ENCODE data around the gene HIGD2A.

HIGD2A gene

DNA sequence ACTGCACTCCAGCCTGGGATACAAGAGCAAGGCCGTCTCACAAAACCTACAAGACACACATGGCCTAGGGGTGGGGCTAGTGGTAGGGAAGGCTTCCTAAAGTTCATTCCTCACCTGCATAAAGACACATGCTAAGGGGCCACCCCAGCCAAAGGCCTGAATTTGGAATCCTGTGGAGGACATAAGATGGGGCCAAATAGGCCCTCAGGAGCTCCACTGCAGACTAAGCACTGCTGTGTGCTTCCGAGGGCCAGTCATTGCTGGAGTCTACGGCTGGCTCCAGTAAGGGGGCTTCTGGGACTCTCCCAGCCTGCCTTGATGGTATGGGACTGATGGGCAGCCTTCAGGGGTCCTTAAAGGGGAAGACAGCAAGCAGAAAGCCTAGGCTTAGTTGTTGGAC lies 5.8 kb upstream of the HIGD2A start:
- TF ChIP-seq ZFX (IDR thresholded peaks at IDR 0.05), result no peak
- TF ChIP-seq, protein P1, sequence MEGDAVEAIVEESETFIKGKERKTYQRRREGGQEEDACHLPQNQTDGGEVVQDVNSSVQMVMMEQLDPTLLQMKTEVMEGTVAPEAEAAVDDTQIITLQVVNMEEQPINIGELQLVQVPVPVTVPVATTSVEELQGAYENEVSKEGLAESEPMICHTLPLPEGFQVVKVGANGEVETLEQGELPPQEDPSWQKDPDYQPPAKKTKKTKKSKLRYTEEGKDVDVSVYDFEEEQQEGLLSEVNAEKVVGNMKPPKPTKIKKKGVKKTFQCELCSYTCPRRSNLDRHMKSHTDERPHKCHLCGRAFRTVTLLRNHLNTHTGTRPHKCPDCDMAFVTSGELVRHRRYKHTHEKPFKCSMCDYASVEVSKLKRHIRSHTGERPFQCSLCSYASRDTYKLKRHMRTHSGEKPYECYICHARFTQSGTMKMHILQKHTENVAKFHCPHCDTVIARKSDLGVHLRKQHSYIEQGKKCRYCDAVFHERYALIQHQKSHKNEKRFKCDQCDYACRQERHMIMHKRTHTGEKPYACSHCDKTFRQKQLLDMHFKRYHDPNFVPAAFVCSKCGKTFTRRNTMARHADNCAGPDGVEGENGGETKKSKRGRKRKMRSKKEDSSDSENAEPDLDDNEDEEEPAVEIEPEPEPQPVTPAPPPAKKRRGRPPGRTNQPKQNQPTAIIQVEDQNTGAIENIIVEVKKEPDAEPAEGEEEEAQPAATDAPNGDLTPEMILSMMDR (conservative IDR thresholded peaks at IDR 0.05), result no peak
- H3K27ac ChIP-seq, result no peak overlapping the region

DNA sequence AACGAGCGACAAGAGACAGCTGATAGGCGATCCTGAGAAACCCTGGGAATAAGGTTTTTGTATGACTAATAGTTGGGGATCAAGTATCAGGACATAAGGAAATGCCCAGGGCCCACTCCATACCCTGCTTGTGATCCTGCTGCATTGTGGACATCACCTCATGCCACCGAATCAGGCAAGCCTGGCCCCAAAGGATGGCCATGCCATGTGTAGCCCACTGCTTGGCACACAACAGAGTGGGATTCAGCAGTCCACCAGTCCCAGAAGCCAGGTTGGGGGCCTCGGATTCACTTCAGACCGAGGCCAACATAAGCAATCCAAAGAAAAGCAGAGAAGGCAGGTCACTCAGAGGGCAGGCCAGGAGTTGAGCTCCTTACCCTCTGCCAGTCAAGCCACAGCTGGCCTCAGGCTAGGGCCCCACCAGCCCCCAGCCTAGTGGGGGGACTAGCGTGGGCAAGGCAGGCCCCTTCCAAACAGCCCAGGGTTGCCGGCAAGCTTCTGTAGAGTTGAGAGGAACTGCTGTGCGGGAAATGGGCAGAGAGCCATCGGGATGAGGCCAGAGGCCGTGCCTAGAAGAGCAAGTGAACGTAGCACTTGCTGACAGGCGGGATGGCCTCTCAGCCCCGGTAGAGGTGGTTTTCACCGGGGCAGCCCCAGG lies 5.2 kb upstream of the HIGD2A start:
- no peak for TF ChIP-seq ZFX (IDR thresholded peaks at IDR 0.05)
- TF ChIP-seq, protein P1 (conservative IDR thresholded peaks at IDR 0.05), result no peak

DNA sequence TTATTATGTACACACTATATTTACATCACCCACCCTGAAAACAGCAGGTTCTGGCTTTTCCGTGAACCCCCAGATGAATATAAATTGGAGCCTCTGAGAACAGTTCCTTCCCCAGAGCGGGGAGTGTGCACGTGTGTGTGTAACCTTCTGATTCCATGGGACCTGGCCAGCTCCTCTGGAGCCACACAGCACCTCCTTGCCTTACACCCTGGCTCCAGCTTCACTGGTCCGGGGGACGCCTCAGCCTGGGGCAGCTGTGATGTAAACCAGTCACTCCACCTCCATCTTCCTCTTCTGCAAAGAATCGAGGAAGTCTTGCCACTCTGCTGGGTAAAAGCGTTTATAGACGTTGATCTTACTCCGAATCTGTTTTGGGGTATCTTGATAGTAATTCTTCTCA lies 4.6 kb upstream of the HIGD2A start:
- H3K27ac ChIP-seq, result no peak overlapping the region
- no peak for TF ChIP-seq ZFX (IDR thresholded peaks at IDR 0.05)
- TF ChIP-seq, protein P1 (conservative IDR thresholded peaks at IDR 0.05), result no peak

More for the DNA sequence above, 5.2 kb upstream of the HIGD2A start:
- no peak overlapping the region for H3K27ac ChIP-seq

DNA sequence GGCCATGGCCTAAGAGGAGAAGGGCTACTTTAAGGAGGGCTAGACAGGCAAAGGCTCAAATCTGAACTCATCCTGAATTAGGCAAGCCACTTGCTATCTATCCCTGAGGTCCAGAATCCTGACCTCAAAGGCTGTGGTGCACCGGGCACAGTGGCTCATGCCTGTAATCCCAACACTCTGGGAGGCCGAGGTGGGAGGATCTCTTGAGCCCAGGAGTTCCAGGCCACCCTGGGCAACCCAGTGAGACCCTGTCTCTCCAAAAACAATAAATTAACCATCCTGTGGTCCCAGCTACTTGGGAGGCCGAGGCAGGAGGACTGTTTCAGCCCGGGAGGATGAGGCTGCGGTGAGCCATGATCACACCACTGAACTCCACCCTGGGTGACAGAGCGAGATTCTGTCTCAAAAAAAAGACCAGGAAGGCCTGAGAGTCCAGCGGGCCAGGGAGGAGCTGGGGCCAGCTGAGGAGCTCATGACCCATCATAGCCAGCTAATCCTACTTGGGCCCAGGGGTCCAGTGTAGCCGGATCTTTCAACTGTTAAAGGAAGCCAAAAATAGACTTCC lies 4.1 kb upstream of the HIGD2A start:
- no peak overlapping the region for H3K27ac ChIP-seq
- TF ChIP-seq, protein P1 (conservative IDR thresholded peaks at IDR 0.05), result no peak
- no peak for TF ChIP-seq ZFX (IDR thresholded peaks at IDR 0.05)

DNA sequence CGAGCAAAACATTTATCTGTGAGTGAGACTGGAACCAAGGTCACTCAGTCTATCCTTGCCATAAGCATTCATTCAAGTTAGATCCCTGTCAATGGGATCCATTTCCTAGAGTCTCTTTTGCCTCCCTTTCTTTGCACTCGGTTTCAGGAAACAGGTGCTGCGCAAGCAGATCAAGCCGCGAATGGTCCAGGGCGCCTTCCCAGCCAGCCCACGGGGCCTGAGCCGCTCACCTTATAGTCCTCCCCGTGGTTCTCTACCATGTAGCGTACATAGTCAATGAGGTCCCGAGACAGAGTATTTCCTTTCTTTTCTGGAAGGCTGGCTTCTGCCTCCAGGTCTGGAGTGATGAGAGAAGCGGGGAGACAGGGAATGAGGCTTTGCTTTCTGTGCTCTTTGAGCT lies 3.6 kb upstream of the HIGD2A start:
- no peak overlapping the region for H3K27ac ChIP-seq
- no peak for TF ChIP-seq ZFX (IDR thresholded peaks at IDR 0.05)
- TF ChIP-seq, protein P1 (conservative IDR thresholded peaks at IDR 0.05), result no peak

DNA sequence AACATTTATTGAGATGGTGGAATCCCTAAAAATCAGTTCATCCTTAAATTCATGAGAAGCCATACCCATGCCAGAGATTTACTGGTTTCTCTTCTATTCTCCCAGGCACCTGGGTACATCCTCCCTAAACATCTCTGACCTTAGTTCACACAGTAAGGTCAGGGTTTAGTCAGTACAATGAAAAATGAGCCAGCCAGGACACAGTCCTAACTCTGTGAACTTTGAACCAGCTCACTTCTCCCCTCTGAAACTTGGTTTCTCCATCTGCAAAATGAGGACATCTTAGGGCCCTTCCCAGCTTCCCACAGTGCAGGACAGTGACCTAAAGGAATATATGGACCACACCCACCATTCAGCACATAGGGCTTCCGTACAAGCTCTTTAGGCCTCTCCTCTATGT lies 2.1 kb upstream of the HIGD2A start:
- TF ChIP-seq ZFX (IDR thresholded peaks at IDR 0.05), result no peak
- TF ChIP-seq, protein P1 (conservative IDR thresholded peaks at IDR 0.05), result no peak
- H3K27ac ChIP-seq, result no peak overlapping the region

DNA sequence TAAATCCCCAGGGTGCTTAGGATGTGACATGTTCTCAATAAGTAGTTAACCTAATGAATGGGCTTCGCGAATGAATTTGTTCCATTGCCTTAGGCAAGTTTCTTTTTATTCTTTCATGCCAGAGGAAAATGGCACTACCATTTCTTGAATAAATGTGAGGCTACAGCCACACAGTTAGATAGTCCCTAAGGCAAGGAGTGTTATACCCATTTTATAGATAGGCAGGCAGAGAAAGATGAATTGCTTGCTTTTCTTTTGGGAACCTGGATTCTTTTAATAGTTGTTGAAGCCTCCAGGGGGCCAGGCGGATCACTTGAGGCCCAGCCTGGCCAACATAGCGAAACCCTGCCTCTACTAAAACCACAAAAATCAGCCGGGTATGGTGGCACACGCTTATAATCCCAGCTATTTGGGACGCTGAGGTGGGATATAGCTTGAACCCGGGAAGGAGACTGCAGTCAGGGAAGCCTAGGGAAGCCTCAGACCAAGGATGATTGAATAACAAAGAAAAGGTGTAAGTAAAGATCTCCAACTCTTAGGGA lies 1.1 kb upstream of the HIGD2A start:
- no peak for TF ChIP-seq ZFX (IDR thresholded peaks at IDR 0.05)
- TF ChIP-seq, protein P1 (conservative IDR thresholded peaks at IDR 0.05), result no peak
- H3K27ac ChIP-seq, result peak overlapping the region; percentile 94
